Ishikawa (cell line): ENCODE data around the gene ALG14.

Source experiments
- CREB1 ChIP-seq: IDR thresholded peaks from 2 replicates; pipeline ENCODE4 v1.6.1; 2012; ENCODE audit warnings: low read depth
- EGR1 ChIP-seq: IDR thresholded peaks from 2 replicates; pipeline ENCODE4 v1.6.1; 2012
- EP300 ChIP-seq: IDR thresholded peaks from 2 replicates; pipeline ENCODE4 v1.6.1; 2012; ENCODE audit warnings: borderline replicate concordance
- FOXM1 ChIP-seq: IDR thresholded peaks from 2 replicates; pipeline ENCODE4 v1.6.1; 2012; ENCODE audit warnings: low read depth, borderline replicate concordance
- MAX ChIP-seq: IDR thresholded peaks from 2 replicates; pipeline ENCODE4 v1.6.1; 2012
- RAD21 ChIP-seq: IDR thresholded peaks from 2 replicates; pipeline ENCODE4 v1.6.1; 2012; ENCODE audit warnings: low read depth
- REST ChIP-seq: IDR thresholded peaks from 2 replicates; pipeline ENCODE4 v1.6.1; 2012; ENCODE audit warnings: low read depth, mild to moderate bottlenecking
- TAF1 ChIP-seq: IDR thresholded peaks from 2 replicates; pipeline ENCODE4 v1.6.1; 2012; ENCODE audit warnings: low read depth, mild to moderate bottlenecking

GRCh38 chr1:95088303-95088702 lies 15.6 kb upstream of the ALG14 start:
- TF ChIP-seq EGR1: no peak
- no peak for TF ChIP-seq RAD21
- no peak for TF ChIP-seq EP300
- TF ChIP-seq REST: no peak
- TF ChIP-seq MAX: no peak
- TF ChIP-seq FOXM1: no peak
- no peak for TF ChIP-seq TAF1
- TF ChIP-seq CREB1: no peak
